Heart right ventricle (tissue), 16 donors: ENCODE measurements around the gene ATXN2. TPM values are rescaled to one million over a fixed set of nuclear protein-coding genes. Genes with fewer than 3 reads are reported as not detected.

Source experiments
- ATAC-seq, 8 donors: fragments of 200-7000 bp; cut with Tn5 transposase; one replicate each; pipeline ENCODE4 v1.9.1; 2020; ENCODE audit warnings: mild to moderate bottlenecking in 8 of 8, moderate library complexity in 8 of 8, moderate number of reproducible peaks in 1 of 8
- DNase-seq, 2 donors: peaks; one replicate each; pipeline ENCODE4 v3.0.0-alpha.2; 2020
- H3K27ac ChIP-seq, 10 donors: fragments of 200-600 bp; sonication (generic) in 2 of 10; one replicate each; pipeline versions ENCODE4 v1.5.0 to v1.8.0; 2020 to 2022; ENCODE audit warnings: mild to moderate bottlenecking in 3 of 10
- H3K27me3 ChIP-seq, 7 donors: fragments of 200-600 bp; one replicate each; pipeline ENCODE4 v1.8.0; 2021 to 2022; ENCODE audit warnings: mild to moderate bottlenecking in 2 of 7
- H3K36me3 ChIP-seq, 9 donors: fragments of 200-600 bp; sonication (generic) in 1 of 9; one replicate each; pipeline versions ENCODE4 v1.5.0 to v1.8.0; 2020 to 2022; ENCODE audit warnings: mild to moderate bottlenecking in 2 of 9
- H3K4me1 ChIP-seq, 9 donors: fragments of 200-600 bp; sonication (generic) in 1 of 9; one replicate each; pipeline versions ENCODE4 v1.5.0 to v1.8.0; 2020 to 2022; ENCODE audit warnings: mild to moderate bottlenecking in 4 of 9
- H3K4me3 ChIP-seq, 10 donors: fragments of 200-600 bp; sonication (generic) in 2 of 10; one replicate each; pipeline versions ENCODE4 v1.5.0 to v1.8.0; 2020 to 2022; ENCODE audit warnings: mild to moderate bottlenecking in 7 of 10, moderate library complexity in 2 of 10
- H3K9me3 ChIP-seq, 11 donors: fragments of 200-600 bp in 10 of 11; sonication (generic) in 2 of 11; one replicate each; pipeline versions ENCODE4 v1.5.0 to v1.8.0; 2013 to 2022; ENCODE audit warnings: mild to moderate bottlenecking in 2 of 11, control low read depth in 1 of 11, moderate library complexity in 1 of 11
- CTCF ChIP-seq, 9 donors: fragments of 200-600 bp; sonication (generic) in 2 of 9; IDR thresholded peaks; one replicate each; pipeline versions ENCODE4 v1.5.0 to v1.8.0; 2021 to 2022; ENCODE audit warnings: antibody characterized with exemption in 9 of 9, mild to moderate bottlenecking in 5 of 9, moderate library complexity in 1 of 9
- WGBS, 2 donors: extraction: QIAGEN DNeasy Blood & Tissue Kit; methylation state at CpG; one replicate each; pipeline ENCODE4 v1.1.7; 2013; ENCODE audit warnings: inconsistent platforms in 1 of 2; 5-methylcytosine and 5-hydroxymethylcytosine counted together
- intact Hi-C, 10 donors: fragments of 100-400 bp; cut with DNase I; formaldehyde crosslinking; loops; one replicate each; pipeline versions ENCODE4 v1.11.1 to v1.14.2; 2022
- polyA plus RNA-seq, 2 donors: library from polyadenylated mRNA; stranded (reverse); fragments of 200-250 nt; gene quantifications; one replicate each; pipeline ENCODE4 v1.2.3, GENCODE V29; 2013
- total RNA-seq, 10 donors: library from RNA; stranded (reverse); fragmentation: NEBNext Ultra II Directional in 3 of 10; extraction: Animal tissue kit (Norgen Biotek cat#: 25700) in 3 of 10; gene quantifications; one replicate each; pipeline versions ENCODE4 v1.2.1 to v1.2.4, GENCODE V29; 2021 to 2023
- donor health status: Arrhythmogenic right ventricular cardiomyopathy.
- donor health status: ischemic (EF 13 %, LVEDD 7.1; RV severe dilation, severe dysfunction).
- donor health status: healthy with polysubstance abuse.
- donor health status: DM: no; HTN: yes; CAD: no.
- donor health status: DM: no; HTN: no; CAD: no.
- donor health status: ischemic (EF 25% LVEDD 6.9; RV normal size, moderate dysfunction).
- donor health status: ischemic (EF 25% LVEDD 5.7; RV mildly dilated, moderate dysfunction).
- donor health status: healthy.
- donor health status: DM: yes; HTN: yes; CAD: no.
- donor health status: Ischemic cardiomyopathy.
- donor health status: ischemic (EF 35%, LVEDD 5.7; RV mildly dilated, moderate dysfunction).
- donor health status: nonischemic (EF 11% LVEDD 7.7; RV severe dilation, severe dysfunction).
- donor health status: DM: yes; HTN: yes; CAD: no.
- donor health status: PGD.
- donor health status: ischemic (EF 29% LVEDD 5.4; RV normal size, mild dysfunction).
- donor health status: nonischemic (EF 23%, LVEDD 6.1; RV moderate dilation, normal function).

The ATXN2 gene
- total and polyA plus RNA-seq, 12 donors: 18.8 to 69.9 (median 55.0) TPM

- Histone ChIP-seq H3K27me3 (no peaks in the 10 kb centered on the region), H3K27ac (peak overlapping the region; percentile 32 to 100 (median 98)), H3K4me3 (no peak overlapping the region), H3K9me3 (no peaks in the 10 kb centered on the region), H3K36me3 (peaks cover 0 to 36% (median 13%) of the 10 kb centered on the region in 9 donors), H3K4me1 (peaks cover 48 to 94% (median 80%) of the 10 kb centered on the region in 9 donors)
- peak in 7 of 8 donors; percentile 6 to 61 (median 45) for ATAC-seq
- intact Hi-C loops: no loop called here
- 57 to 62% methylated on average over 12 of the region's 12 CpGs for WGBS, 2 donors
- no peak for TF ChIP-seq CTCF (IDR thresholded peaks at IDR 0.05)
- peak; percentile 57 to 59 for DNase-seq
Measured at GRCh38 chr12:111413442-111414086, 185.6 kb downstream of the ATXN2 start.

- intact Hi-C loops: no loop called here
- H3K27ac ChIP-seq: peak overlapping the region; percentile 83 to 100 (median 98)
- no peaks in the 10 kb centered on the region for H3K9me3 ChIP-seq
- 48 to 56% methylated on average over 6 of the region's 6 CpGs for WGBS, 2 donors
- no peaks in the 10 kb centered on the region for H3K27me3 ChIP-seq
- DNase-seq (no peak), ATAC-seq (no peak)
- H3K36me3 ChIP-seq: peaks cover 0 to 32% (median 12%) of the 10 kb centered on the region in 9 donors
- H3K4me3 ChIP-seq: no peak overlapping the region
- H3K4me1 ChIP-seq: peaks cover 52 to 99% (median 86%) of the 10 kb centered on the region in 9 donors
- no peak for TF ChIP-seq CTCF (IDR thresholded peaks at IDR 0.05)
Measured at GRCh38 chr12:111412830-111413441, 186.2 kb downstream of the ATXN2 start.

- peak overlapping the region; percentile 83 to 100 (median 98) for H3K27ac ChIP-seq
- H3K9me3 ChIP-seq: no peaks in the 10 kb centered on the region
- 30 to 38% methylated on average over 15 of the region's 15 CpGs for WGBS, 2 donors
- TF ChIP-seq CTCF (IDR thresholded peaks at IDR 0.05): no peak
- peak in 1 of 2 donors; percentile 56 for DNase-seq
- intact Hi-C loops: no loop called here
- H3K4me3 ChIP-seq: peak overlapping the region in 1 of 10 donors; percentile 3
- peaks cover 59 to 99% (median 89%) of the 10 kb centered on the region in 9 donors for H3K4me1 ChIP-seq
- no peaks in the 10 kb centered on the region for H3K27me3 ChIP-seq
- peak in 7 of 8 donors; percentile 8 to 35 (median 14) for ATAC-seq
- H3K36me3 ChIP-seq: peaks cover 0 to 25% (median 11%) of the 10 kb centered on the region in 9 donors
Measured at GRCh38 chr12:111412007-111412829, 186.9 kb downstream of the ATXN2 start.

- intact Hi-C loops: loop anchor here in 2 of 10 donors (2.0 kb wide), 1 partner anchor 14 kb away; no protein-coding TSS in a partner anchor
- Histone ChIP-seq H3K27me3 (no peaks in the 10 kb centered on the region), H3K36me3 (peaks cover 0 to 16% (median 2%) of the 10 kb centered on the region in 9 donors), H3K4me3 (peak overlapping the region in 1 of 10 donors; percentile 3), H3K4me1 (peaks cover 60 to 97% (median 87%) of the 10 kb centered on the region in 9 donors), H3K27ac (peak overlapping the region; percentile 83 to 100 (median 98)), H3K9me3 (no peaks in the 10 kb centered on the region)
- WGBS, 2 donors: 72 to 73% methylated on average over 8 of the region's 8 CpGs
- DNase-seq (no peak), ATAC-seq (no peak)
- no peak for TF ChIP-seq CTCF (IDR thresholded peaks at IDR 0.05)
Measured at GRCh38 chr12:111411185-111411764, 187.8 kb downstream of the ATXN2 start.
